GM21423 (cell line): Measurements from ENCODE around the gene KLHL10.
"Not testable (repeated sequence)": the region's sequence is repeated elsewhere in the genome, so short reads cannot be mapped to it uniquely, and the experiment has no call there.

Experiments
- ATAC-seq: cut with Tn5 transposase; IDR thresholded peaks from one replicate; pipeline ENCODE4 v1.9.1; 2021; ENCODE audit warnings: mild to moderate bottlenecking, moderate library complexity; ENCODE audit not compliant: unreplicated experiment

The KLHL10 gene

DNA sequence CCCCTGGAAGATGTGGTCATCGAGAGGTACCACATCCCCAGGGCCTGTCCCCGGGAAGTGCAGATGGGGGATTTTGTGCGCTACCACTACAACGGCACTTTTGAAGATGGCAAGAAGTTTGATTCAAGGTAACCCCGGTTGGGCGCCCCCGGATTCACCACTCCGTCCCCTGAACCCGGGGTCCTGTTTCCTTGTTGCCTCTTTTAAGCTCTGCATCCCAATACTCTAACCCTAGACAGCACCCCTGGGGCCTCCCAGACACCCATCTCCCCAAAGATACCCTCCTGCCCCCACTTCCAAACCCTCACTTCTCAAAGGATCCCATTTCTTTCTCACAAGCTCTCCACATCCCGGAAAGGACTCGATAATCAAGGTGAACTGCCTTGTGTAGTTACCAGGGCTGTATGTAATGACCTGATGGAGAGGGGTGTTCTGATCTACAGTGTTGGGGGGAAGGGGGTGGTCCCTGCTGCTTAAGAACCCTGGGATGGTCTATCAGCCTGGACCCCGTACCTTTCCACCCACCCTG is 24.4 kb upstream of the KLHL10 start:
- no peak for ATAC-seq

GRCh38 chr17:41813699-41814124 is 23.9 kb upstream of the KLHL10 start:
- no peak for ATAC-seq

- ATAC-seq, result no peak
These were observed 23.4 kb upstream of the KLHL10 start for GRCh38 chr17:41814195-41814594.

DNA sequence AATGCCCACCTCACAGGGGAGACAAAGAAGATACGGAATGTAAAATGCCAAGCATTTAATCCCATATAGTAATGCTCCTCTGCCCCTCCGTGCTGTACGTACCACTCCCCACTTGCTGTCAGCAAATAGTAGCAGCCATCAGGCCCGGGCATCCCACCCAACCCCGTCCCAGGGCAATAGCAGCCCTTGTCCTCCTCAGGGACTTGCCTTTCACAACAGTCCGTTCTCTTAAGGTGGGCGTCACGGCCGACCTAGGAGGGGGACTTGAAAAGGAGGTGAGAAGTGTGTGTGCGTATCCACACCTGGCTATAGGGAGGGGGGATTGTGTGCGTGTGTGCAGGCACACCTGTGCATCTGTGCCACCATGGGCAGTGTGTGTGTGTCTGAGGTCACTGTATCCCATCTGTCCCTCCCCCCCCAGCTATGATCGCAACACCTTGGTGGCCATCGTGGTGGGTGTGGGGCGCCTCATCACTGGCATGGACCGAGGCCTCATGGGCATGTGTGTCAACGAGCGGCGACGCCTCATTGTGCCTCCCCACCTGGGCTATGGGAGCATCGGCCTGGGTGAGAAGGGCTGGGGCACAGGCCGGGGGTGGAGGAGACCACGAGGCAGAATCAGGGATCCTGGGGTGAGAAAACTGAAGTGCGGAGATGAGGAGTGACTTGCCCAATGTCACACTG is 20.8 kb upstream of the KLHL10 start:
- ATAC-seq, result no peak

DNA sequence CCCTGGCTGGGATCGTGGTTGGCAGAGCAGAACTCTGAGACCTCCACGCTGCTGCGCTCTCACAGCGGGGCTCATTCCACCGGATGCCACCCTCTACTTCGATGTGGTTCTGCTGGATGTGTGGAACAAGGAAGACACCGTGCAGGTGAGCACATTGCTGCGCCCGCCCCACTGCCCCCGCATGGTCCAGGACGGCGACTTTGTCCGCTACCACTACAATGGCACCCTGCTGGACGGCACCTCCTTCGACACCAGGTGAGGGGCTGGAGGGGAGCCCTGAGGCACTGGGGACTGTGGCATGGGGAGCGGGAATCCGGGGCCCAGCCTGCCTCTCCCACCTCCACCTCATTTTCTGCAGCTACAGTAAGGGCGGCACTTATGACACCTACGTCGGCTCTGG is 19.6 kb upstream of the KLHL10 start:
- no peak for ATAC-seq

GRCh38 chr17:41821776-41822175 is 15.8 kb upstream of the KLHL10 start:
- no peak for ATAC-seq

DNA sequence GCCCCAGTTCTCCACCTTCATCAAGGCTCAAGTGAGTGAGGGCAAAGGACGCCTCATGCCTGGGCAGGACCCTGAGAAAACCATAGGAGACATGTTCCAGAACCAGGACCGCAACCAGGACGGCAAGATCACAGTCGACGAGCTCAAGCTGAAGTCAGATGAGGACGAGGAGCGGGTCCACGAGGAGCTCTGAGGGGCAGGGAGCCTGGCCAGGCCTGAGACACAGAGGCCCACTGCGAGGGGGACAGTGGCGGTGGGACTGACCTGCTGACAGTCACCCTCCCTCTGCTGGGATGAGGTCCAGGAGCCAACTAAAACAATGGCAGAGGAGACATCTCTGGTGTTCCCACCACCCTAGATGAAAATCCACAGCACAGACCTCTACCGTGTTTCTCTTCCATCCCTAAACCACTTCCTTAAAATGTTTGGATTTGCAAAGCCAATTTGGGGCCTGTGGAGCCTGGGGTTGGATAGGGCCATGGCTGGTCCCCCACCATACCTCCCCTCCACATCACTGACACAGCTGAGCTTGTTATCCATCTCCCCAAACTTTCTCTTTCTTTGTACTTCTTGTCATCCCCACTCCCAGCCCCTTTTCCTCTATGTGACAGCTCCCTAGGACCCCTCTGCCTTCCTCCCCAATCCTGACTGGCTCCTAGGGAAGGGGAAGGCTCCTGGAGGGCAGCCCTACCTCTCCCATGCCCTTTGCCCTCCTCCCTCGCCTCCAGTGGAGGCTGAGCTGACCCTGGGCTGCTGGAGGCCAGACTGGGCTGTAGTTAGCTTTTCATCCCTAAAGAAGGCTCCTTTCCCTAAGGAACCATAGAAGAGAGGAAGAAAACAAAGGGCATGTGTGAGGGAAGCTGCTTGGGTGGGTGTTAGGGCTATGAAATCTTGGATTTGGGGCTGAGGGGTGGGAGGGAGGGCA is 15.1 kb upstream of the KLHL10 start:
- no peak for ATAC-seq

GRCh38 chr17:41823141-41823524 is 14.5 kb upstream of the KLHL10 start:
- ATAC-seq, result no peak

GRCh38 chr17:41823580-41823979 is 14.0 kb upstream of the KLHL10 start:
- no peak for ATAC-seq

GRCh38 chr17:41824086-41824485 is 13.5 kb upstream of the KLHL10 start:
- no peak for ATAC-seq

GRCh38 chr17:41825175-41825845 is 12.3 kb upstream of the KLHL10 start:
- ATAC-seq, result no peak

GRCh38 chr17:41829961-41830360 is 7.7 kb upstream of the KLHL10 start:
- ATAC-seq, result not testable (repeated sequence)

DNA sequence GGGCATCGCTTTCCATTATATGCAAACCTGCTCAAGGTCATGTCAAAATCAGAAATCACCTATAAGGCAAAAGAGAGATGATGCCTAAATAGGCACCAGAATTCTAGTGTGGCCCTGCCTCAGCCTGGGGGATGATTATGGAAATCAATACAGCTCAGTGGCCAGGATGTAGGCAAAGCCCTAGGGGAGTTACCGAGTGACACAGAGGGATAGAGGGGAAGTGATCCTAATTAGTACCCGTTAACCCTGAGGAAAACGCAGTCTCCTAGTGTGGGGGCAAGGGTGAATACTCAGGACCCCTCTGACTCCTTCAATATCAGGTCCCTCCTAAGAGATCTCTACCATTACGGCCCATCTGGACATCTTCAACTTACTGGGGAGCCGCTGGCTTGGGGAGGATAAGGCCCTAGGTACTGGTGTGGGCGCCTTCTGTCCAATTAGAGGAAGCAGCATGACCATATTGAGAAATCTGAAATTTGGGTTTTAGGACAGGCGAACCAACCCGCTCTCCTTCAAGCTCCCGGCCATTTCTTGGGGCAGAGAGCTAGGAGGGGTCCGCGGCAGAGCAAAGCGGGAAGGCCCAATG is 2.3 kb upstream of the KLHL10 start:
- ATAC-seq, result peak; percentile 38

DNA sequence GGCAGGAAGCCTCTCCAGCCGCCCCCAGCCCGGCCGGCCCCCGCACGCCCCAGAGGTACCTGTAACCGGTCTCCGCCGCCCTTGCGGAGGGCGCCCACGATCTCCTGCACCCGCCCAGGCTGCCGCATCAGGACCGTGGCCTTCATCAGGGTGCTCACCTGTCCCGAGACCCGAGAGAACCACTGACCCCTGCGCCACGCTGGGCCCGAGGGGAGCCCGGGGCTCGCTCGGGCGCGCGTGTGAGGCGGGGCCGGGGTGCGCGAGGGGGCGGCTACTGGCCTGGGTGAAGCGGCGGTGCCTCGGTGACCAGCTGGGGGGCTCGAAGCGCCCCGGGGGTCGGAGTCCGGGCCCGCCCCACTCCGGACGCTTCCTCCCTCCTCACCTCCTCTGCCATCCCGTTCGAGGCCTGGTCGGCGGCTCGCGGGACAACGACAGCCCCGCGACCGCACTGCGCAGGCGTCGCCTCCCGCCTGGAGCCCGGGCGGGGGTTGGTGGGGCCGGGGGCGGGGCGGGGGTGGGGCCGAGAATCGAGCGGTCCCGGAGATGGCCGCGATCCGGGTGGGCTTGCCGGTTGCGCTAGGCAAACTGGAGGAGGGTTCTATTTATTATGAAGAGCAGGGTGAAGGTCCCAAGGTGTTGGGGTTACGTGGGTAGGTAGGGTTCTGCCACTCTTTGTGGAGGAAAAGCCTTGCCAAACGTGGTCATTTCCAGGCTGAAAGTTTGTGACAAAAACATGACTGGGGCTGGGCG is 1.6 kb upstream of the KLHL10 start, which contains the start of gene NT5C3B:
Gene NT5C3B, minus strand, starts transcription at position 433 of the 750 bp plus-strand sequence. Its CDS starts 39 bp downstream, at position 394.
- peak; percentile 45 for ATAC-seq

DNA sequence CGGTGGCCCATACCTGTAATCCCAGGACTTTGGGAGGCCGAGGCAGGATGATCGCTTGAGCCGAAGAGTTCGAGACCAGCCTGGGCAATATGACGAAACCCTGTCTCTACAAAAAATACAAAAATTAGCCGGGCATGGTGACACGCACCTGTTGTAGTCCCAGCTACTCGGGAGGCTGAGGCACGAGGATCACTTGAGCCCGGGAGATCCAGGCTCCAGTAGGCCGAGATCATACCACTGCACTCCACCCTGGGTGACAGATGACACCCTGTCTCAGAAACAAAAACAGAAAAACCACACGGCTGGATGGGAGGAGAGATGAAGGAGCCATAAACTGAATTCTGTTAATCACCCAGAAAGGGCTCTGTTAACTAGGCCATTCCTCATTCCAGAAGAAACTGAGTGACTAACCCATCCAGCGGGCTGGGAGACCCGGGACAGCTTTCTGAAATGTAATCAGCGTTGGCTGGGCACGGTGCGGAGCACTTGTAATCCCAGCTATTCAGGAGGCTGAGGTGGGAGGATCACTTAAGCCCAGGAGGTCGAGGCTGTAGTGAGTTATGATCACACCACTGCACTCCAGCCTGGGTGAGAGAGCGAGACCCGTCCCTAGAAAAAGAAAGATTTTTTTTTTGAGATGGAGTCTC is 952 bp upstream of the KLHL10 start:
- ATAC-seq, result no peak

- not testable (repeated sequence) for ATAC-seq
These were observed 1.8 kb downstream of the KLHL10 start for GRCh38 chr17:41839448-41839847.

DNA sequence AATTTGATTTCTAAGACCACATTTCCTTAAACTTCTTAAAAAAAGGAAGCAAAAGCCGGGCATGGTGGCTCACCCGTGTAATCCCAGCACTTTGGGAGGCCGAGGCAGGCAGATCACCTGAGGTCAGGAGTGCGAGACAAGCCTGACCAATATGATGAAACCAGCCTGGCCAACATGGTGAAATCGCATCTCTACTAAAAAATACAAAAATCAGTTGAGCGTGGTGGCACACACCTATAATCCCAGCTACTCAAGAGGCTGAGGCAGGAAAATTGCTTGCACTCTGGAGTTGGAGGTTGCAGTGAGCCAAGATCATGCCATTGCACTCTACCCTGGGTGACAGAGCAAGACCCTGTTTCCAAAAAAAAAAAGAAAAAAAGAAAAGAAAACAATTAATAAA is 3.2 kb downstream of the KLHL10 start:
- not testable (repeated sequence) for ATAC-seq

DNA sequence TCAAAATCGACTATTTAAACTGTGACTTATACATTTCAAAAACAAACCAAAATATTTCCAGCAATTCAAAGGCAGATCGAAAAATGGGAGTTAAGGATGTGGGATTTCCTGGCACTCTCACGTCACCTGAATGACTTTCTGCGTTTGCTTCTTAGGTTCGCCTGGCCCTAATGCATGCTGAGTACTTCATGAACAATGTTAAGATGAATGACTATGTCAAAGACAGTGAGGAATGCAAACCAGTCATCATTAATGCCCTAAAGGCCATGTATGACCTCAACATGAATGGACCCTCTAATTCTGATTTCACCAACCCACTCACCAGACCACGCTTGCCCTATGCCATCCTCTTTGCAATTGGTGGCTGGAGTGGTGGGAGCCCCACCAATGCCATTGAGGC is 7.3 kb downstream of the KLHL10 start:
- no peak for ATAC-seq

- ATAC-seq, result no peak
These were observed 11.2 kb downstream of the KLHL10 start for GRCh38 chr17:41848788-41849187.
